H1 (cell line): ENCODE data around the gene FAM170B. TPM values are rescaled to one million over a fixed set of nuclear protein-coding genes. Genes with fewer than 3 reads are reported as not detected.
A peak's percentile ranks its signal among the peaks of the same experiment; 100 is the strongest.

Experiments used
- CTCF ChIA-PET: fragments of 300-600 bp; sonication (Branson Sonifier 250); formaldehyde crosslinking; loops from one replicate; lab custom pipeline; 2021; ENCODE audit not compliant: partially characterized antibody; lab: Charles Lee
- POLR2A ChIA-PET: fragments of 300-600 bp; sonication (Branson Sonifier 250); formaldehyde crosslinking; loops from one replicate; lab custom pipeline; 2021; ENCODE audit warnings: inconsistent platforms; ENCODE audit not compliant: partially characterized antibody; lab: Charles Lee
- DNase-seq, 2 experiments: peaks; one replicate each; pipeline versions ENCODE4 v3.0.0 to v3.0.0-alpha.2; 2010 to 2022; ENCODE audit warnings: low spot score in 2 of 2, low read depth in 1 of 2, mixed read lengths in 1 of 2
- FAIRE-seq: peaks from 2 replicates; lab custom pipeline; 2011; peaks lifted over from hg19 to GRCh38; lab: Jason Lieb, UNC
- H2AFZ ChIP-seq: 2 replicates; pipeline ENCODE4 v1.8.1; 2012; ENCODE audit warnings: low read length, inconsistent platforms
- H2AK5ac ChIP-seq: 2 replicates; pipeline ENCODE4 v1.6.1; 2013; ENCODE audit warnings: low read depth, low read length
- H2BK120ac ChIP-seq: replicated peaks from 2 replicates; pipeline ENCODE3; 2013; ENCODE audit warnings: low read depth, low read length, inconsistent platforms
- H2BK12ac ChIP-seq: 2 replicates; pipeline ENCODE4 v1.6.1; 2013; ENCODE audit warnings: low read depth, low read length
- H2BK15ac ChIP-seq: 2 replicates; pipeline ENCODE4 v1.6.1; 2013; ENCODE audit warnings: low read length
- H2BK20ac ChIP-seq: 2 replicates; pipeline ENCODE4 v1.6.1; 2013; ENCODE audit warnings: low read length
- H2BK5ac ChIP-seq: 2 replicates; pipeline ENCODE4 v1.6.1; 2013; ENCODE audit warnings: low read depth, low read length
- H3K14ac ChIP-seq: 2 replicates; pipeline ENCODE4 v1.6.1; 2013; ENCODE audit warnings: inconsistent platforms; ENCODE audit not compliant: insufficient read length
- H3K18ac ChIP-seq: 2 replicates; pipeline ENCODE4 v1.6.1; 2013; ENCODE audit warnings: low read length; ENCODE audit errors: extremely low read depth
- H3K23ac ChIP-seq: 2 replicates; pipeline ENCODE4 v1.6.1; 2013; ENCODE audit warnings: inconsistent platforms; ENCODE audit not compliant: insufficient read length
- H3K23me2 ChIP-seq: 2 replicates; pipeline ENCODE4 v1.6.1; 2013; ENCODE audit warnings: low read depth, low read length
- H3K27ac ChIP-seq: 2 replicates; pipeline ENCODE4 v1.6.1; 2011; ENCODE audit warnings: low read depth, low read length, inconsistent platforms
- H3K27me3 ChIP-seq, 4 experiments: replicated peaks in 1 of 4; 1 replicate in 1 of 4; 2 replicates in 3 of 4; pipeline versions ENCODE4 v1.6.1 to v1.8.1; 2011 to 2013; ENCODE audit warnings: low read length in 3 of 4, mild to moderate bottlenecking in 3 of 4, inconsistent platforms in 2 of 4, mixed read lengths in 2 of 4, moderate library complexity in 1 of 4; ENCODE audit not compliant: control insufficient read depth in 3 of 4, insufficient read depth in 3 of 4; ENCODE audit errors: extremely low read depth in 1 of 4
- H3K36me3 ChIP-seq, 4 experiments: 2 replicates each; pipeline versions ENCODE4 v1.6.1 to v1.8.1; 2011 to 2013; ENCODE audit warnings: mild to moderate bottlenecking in 4 of 4, low read length in 3 of 4, moderate library complexity in 2 of 4, control low read depth in 1 of 4, inconsistent platforms in 1 of 4; ENCODE audit not compliant: insufficient read depth in 4 of 4, control insufficient read depth in 2 of 4
- H3K4ac ChIP-seq: replicated peaks from 2 replicates; pipeline ENCODE3; 2013; ENCODE audit warnings: low read length, low read depth, mixed read lengths, inconsistent platforms; ENCODE audit not compliant: insufficient read length
- H3K4me1 ChIP-seq, 4 experiments: replicated peaks in 1 of 4; 1 replicate in 1 of 4; 2 replicates in 3 of 4; pipeline versions ENCODE4 v1.6.1 to v1.8.1; 2011 to 2013; ENCODE audit warnings: low read length in 3 of 4, inconsistent platforms in 2 of 4, mixed read lengths in 1 of 4; ENCODE audit not compliant: insufficient read depth in 4 of 4, control insufficient read depth in 3 of 4
- H3K4me2 ChIP-seq, 2 experiments: 2 replicates each; pipeline versions ENCODE4 v1.6.1 to v1.8.1; 2011 to 2013; ENCODE audit warnings: low read depth in 2 of 2, low read length in 2 of 2, control low read depth in 1 of 2, inconsistent platforms in 1 of 2, mild to moderate bottlenecking in 1 of 2; ENCODE audit not compliant: insufficient read depth in 1 of 2
- H3K4me3 ChIP-seq, 4 experiments: fragments of 200-600, 300-600 bp in 1 of 4; sonication (generic), shearing (Covaris generic), sonication (Bioruptor Twin) in 1 of 4; 2 replicates each; pipeline versions ENCODE4 v1.5.1 to v1.8.1; 2011 to 2016; ENCODE audit warnings: low read length in 4 of 4, low read depth in 3 of 4, control low read depth in 2 of 4, inconsistent platforms in 2 of 4, mild to moderate bottlenecking in 2 of 4, mixed read lengths in 1 of 4, moderate library complexity in 1 of 4; ENCODE audit not compliant: insufficient read depth in 2 of 4; ENCODE audit errors: extremely low read depth in 1 of 4
- H3K56ac ChIP-seq: replicated peaks from 2 replicates; pipeline ENCODE3; 2013; ENCODE audit warnings: low read depth, mild to moderate bottlenecking, mixed read lengths, low read length, inconsistent platforms; ENCODE audit not compliant: insufficient read length
- H3K79me1 ChIP-seq: 2 replicates; pipeline ENCODE4 v1.6.1; 2013; ENCODE audit warnings: low read depth, low read length, control low read depth
- H3K79me2 ChIP-seq, 2 experiments: 2 replicates each; pipeline versions ENCODE4 v1.6.1 to v1.8.1; 2012 to 2013; ENCODE audit warnings: low read length in 2 of 2, mild to moderate bottlenecking in 2 of 2, inconsistent platforms in 1 of 2; ENCODE audit not compliant: insufficient read depth in 2 of 2, control insufficient read depth in 1 of 2
- H3K9ac ChIP-seq, 4 experiments: replicated peaks in 1 of 4; 1 replicate in 1 of 4; 2 replicates in 3 of 4; pipeline versions ENCODE4 v1.6.1 to v1.8.1; 2011 to 2013; ENCODE audit warnings: low read depth in 3 of 4, low read length in 3 of 4, control low read depth in 2 of 4, mild to moderate bottlenecking in 2 of 4, moderate library complexity in 2 of 4, inconsistent platforms in 1 of 4; ENCODE audit errors: extremely low read depth in 1 of 4
- H3K9me3 ChIP-seq, 2 experiments: 2 replicates each; pipeline versions ENCODE4 v1.6.1 to v1.8.1; 2012 to 2013; ENCODE audit warnings: mild to moderate bottlenecking in 2 of 2, moderate library complexity in 2 of 2, control low read depth in 1 of 2, inconsistent platforms in 1 of 2, low read depth in 1 of 2, low read length in 1 of 2, mixed read lengths in 1 of 2; ENCODE audit not compliant: insufficient read depth in 2 of 2
- H4K20me1 ChIP-seq, 2 experiments: replicated peaks in 1 of 2; 2 replicates each; pipeline versions ENCODE3 to v1.8.1; 2011 to 2013; ENCODE audit warnings: inconsistent platforms in 2 of 2, low read length in 2 of 2, mild to moderate bottlenecking in 1 of 2; ENCODE audit not compliant: insufficient read depth in 2 of 2, control insufficient read depth in 1 of 2
- H4K5ac ChIP-seq: 2 replicates; pipeline ENCODE4 v1.6.1; 2013; ENCODE audit warnings: low read length, low read depth, mixed read lengths, inconsistent platforms; ENCODE audit not compliant: insufficient read length
- H4K8ac ChIP-seq: 2 replicates; pipeline ENCODE4 v1.8.0; 2013; ENCODE audit warnings: mild to moderate bottlenecking, moderate library complexity, low read length, inconsistent platforms; ENCODE audit not compliant: insufficient read depth; ENCODE audit errors: extremely low read depth
- H4K91ac ChIP-seq: replicated peaks from 2 replicates; pipeline ENCODE3; 2013; ENCODE audit warnings: low read length, mixed read lengths, inconsistent platforms; ENCODE audit not compliant: insufficient read length
- ATF2 ChIP-seq: IDR thresholded peaks from 2 replicates; pipeline ENCODE4 v1.6.1; 2012; ENCODE audit warnings: low read length, inconsistent platforms
- CTCF ChIP-seq, 3 experiments: IDR thresholded peaks; 1 replicate in 2 of 3; 2 replicates in 1 of 3; pipeline versions ENCODE4 v1.5.1 to v1.6.1; 2011; ENCODE audit warnings: low read length in 3 of 3, mild to moderate bottlenecking in 3 of 3, inconsistent platforms in 2 of 3, low read depth in 1 of 3, moderate library complexity in 1 of 3; ENCODE audit not compliant: insufficient read depth in 1 of 3; ENCODE audit errors: control extremely low read depth in 1 of 3
- HDAC2 ChIP-seq, 2 experiments: fragments of 300-600 bp in 1 of 2; sonication (generic) in 1 of 2; IDR thresholded peaks; 2 replicates each; pipeline ENCODE4 v1.6.1; 2011 to 2012; ENCODE audit warnings: low read depth in 2 of 2, low read length in 2 of 2, mild to moderate bottlenecking in 2 of 2, moderate library complexity in 2 of 2, borderline replicate concordance in 1 of 2, inconsistent platforms in 1 of 2
- JUND ChIP-seq: IDR thresholded peaks from 2 replicates; pipeline ENCODE4 v1.6.1; 2011; ENCODE audit warnings: mild to moderate bottlenecking, improper control_type of control experiment, low read length
- SAP30 ChIP-seq: fragments of 300-600 bp; sonication (generic); IDR thresholded peaks from 2 replicates; pipeline ENCODE4 v1.7.1; 2012; ENCODE audit warnings: low read length, moderate library complexity, mild to moderate bottlenecking, inconsistent platforms; ENCODE audit not compliant: insufficient read depth, insufficient replicate concordance
- WGBS, 2 experiments: shearing (Covaris generic) in 1 of 2; methylation state at CpG; one replicate each; pipeline versions ENCODE4 v1.1.6 to v1.1.7; 2013 to 2015; ENCODE audit warnings: low lambda C conversion rate in 2 of 2, mixed read lengths in 2 of 2, inconsistent platforms in 1 of 2, low coverage in 1 of 2, missing lambda C conversion rate in 1 of 2; ENCODE audit not compliant: insufficient replicate concordance in 2 of 2, insufficient coverage in 1 of 2, insufficient read length in 1 of 2; ENCODE audit errors: extremely low coverage in 1 of 2, missing lambda C conversion rate in 1 of 2; 5-methylcytosine and 5-hydroxymethylcytosine counted together
- polyA plus RNA-seq, 7 experiments: library from polyadenylated mRNA; depleted of rRNA in 3 of 7; stranded (reverse) in 5 of 7; unstranded in 2 of 7; fragments of >200 nt in 5 of 7; fragments of 200-250 nt in 2 of 7; gene quantifications; 1 replicate in 5 of 7; 2 replicates in 1 of 7; 4 replicates in 1 of 7; pipeline versions ENCODE4 v1.2.1 to v1.2.3, GENCODE V29; 2011 to 2013; ENCODE audit warnings: missing spikeins in 2 of 7, mixed read lengths in 2 of 7
- total RNA-seq: library from RNA; stranded (reverse); fragmentation: NEBNext Ultra II Directional; extraction: Animal tissue kit (Norgen Biotek cat#: 25700); gene quantifications from 2 replicates; pipeline ENCODE4 v1.2.1, GENCODE V29; 2021

FAM170B gene
- total and polyA plus RNA-seq, 2 of the 8 experiments (the other 6 are each of a cell fraction or from before 2014, with no cell fraction given), result not detected

- Histone ChIP-seq H2BK5ac (no peak overlapping the region), H3K4me2 (no peak overlapping the region), H2BK20ac (no peak overlapping the region), H3K79me1 (no peaks in the 10 kb centered on the region), H3K23ac (no peak overlapping the region), H3K27me3 (no peaks in the 10 kb centered on the region), H2BK120ac (no peak overlapping the region), H3K23me2 (no peaks in the 10 kb centered on the region), H3K56ac (no peak overlapping the region), H4K91ac (no peak overlapping the region), H3K9me3 (no peaks in the 10 kb centered on the region), H3K9ac (no peak overlapping the region), H3K4me3 (no peak overlapping the region), H4K5ac (no peak overlapping the region), H3K27ac (no peak overlapping the region), H2AFZ (no peak overlapping the region), H3K36me3 (no peaks in the 10 kb centered on the region), H4K20me1 (no peaks in the 10 kb centered on the region), H2BK12ac (no peak overlapping the region), H4K8ac (no peak overlapping the region; the same call in 1 of the 2 replicates), H3K4ac (no peak overlapping the region), H2AK5ac (no peak overlapping the region; the same call in 1 of the 2 replicates), H2BK15ac (no peak overlapping the region), H3K18ac (no peak overlapping the region), H3K14ac (no peak overlapping the region), H3K79me2 (no peaks in the 10 kb centered on the region), H3K4me1 (no peaks in the 10 kb centered on the region)
- WGBS, 2 experiments, result 90% methylated on average over 19 of the region's 19 CpGs; no CpG with 5 or more reads in 1 of the 2 experiments
- ChIA-PET POLR2A (no interaction called here), CTCF (interaction anchor here (0.7 to 2.0 kb wide), 3 partner anchors 7 to 105 kb away, joined by 3 to 6 read pairs (median 3); no protein-coding TSS in a partner anchor)
- no peak for DNase-seq
- FAIRE-seq, result no peak
- TF ChIP-seq SAP30 (no peak), CTCF (IDR thresholded peaks at IDR 0.05; ENCODE audit: control extremely low read depth in 1 of 3, insufficient read depth in 1 of 3, low read depth in 1 of 3, low read length in 3 of 3) (peak in 1 of 3 experiments; percentile 8; a peak in 1 of 4 replicates), ATF2 (no peak), JUND (no peak), HDAC2 (IDR thresholded peaks at IDR 0.05; ENCODE audit: borderline replicate concordance in 1 of 2, low read depth in 2 of 2, low read length in 2 of 2) (no peak)
These were observed 42.8 kb upstream of the FAM170B start for GRCh38 chr10:49176310-49177268.
